ENCODE results near the gene TMEM140. TPM values are rescaled to one million over a fixed set of nuclear protein-coding genes. Genes with fewer than 3 reads are reported as not detected.

Gene TMEM140
- total RNA-seq, 1 donor from 2014 or later = 0.27 TPM

- FAIRE-seq = no peak
- no peak overlapping the region for H3K4me3 Mint-ChIP-seq (ENCODE audit: unreplicated experiment)
- H3K9me3 Mint-ChIP-seq (ENCODE audit: unreplicated experiment) = no peaks in the 10 kb centered on the region
- no peaks in the 10 kb centered on the region for H3K9me3 ChIP-seq (ENCODE audit: insufficient read depth, low read depth, low read length)
- no peak for DNase-seq (ENCODE audit: low read depth)
- H3K4me1 Mint-ChIP-seq (ENCODE audit: low read depth, unreplicated experiment) = peaks cover 21% of the 10 kb centered on the region
- no peak overlapping the region for H3K27ac Mint-ChIP-seq (ENCODE audit: unreplicated experiment)
- peaks cover 15% of the 10 kb centered on the region for H3K4me1 ChIP-seq (ENCODE audit: insufficient read depth, low read length)
- no peak overlapping the region for H3K4me2 ChIP-seq (ENCODE audit: low read length)
- no peak overlapping the region for H2AFZ ChIP-seq (ENCODE audit: low read depth, low read length)
- H3K27me3 Mint-ChIP-seq (ENCODE audit: low read depth, unreplicated experiment) = no peaks in the 10 kb centered on the region
- no peak for TF ChIP-seq EZH2 (IDR thresholded peaks at IDR 0.05; ENCODE audit: insufficient read depth, low read length)
- no peak for TF ChIP-seq CTCF (IDR thresholded peaks at IDR 0.05; ENCODE audit: insufficient read depth, low read depth, low read length)
- no peak overlapping the region for H3K4me3 ChIP-seq (ENCODE audit: insufficient read depth, low read depth, low read length)
- H3K9ac ChIP-seq (ENCODE audit: low read length) = no peak overlapping the region
- no peaks in the 10 kb centered on the region for H3K27me3 ChIP-seq (ENCODE audit: insufficient read depth, low read length)
- peaks cover 33% of the 10 kb centered on the region for H3K79me2 ChIP-seq (ENCODE audit: insufficient read depth, low read length)
- H4K20me1 ChIP-seq (ENCODE audit: insufficient read depth, low read length) = peaks cover 25% of the 10 kb centered on the region
- no peak overlapping the region for H3K27ac ChIP-seq (ENCODE audit: low read depth, low read length)
- peaks cover 36% of the 10 kb centered on the region for H3K36me3 Mint-ChIP-seq (ENCODE audit: low read depth, unreplicated experiment)
- H3K36me3 ChIP-seq (ENCODE audit: insufficient read depth, low read length) = peaks cover 27% of the 10 kb centered on the region
These were observed 18.0 kb downstream of the TMEM140 start for GRCh38 chr7:135165862-135166261.

- Histone ChIP-seq H3K79me2 (ENCODE audit: insufficient read depth, low read length) (peaks cover 33% of the 10 kb centered on the region), H3K9ac (ENCODE audit: low read length) (no peak overlapping the region), H3K36me3 (ENCODE audit: insufficient read depth, low read length) (peaks cover 27% of the 10 kb centered on the region), H3K27me3 (ENCODE audit: insufficient read depth, low read length) (no peaks in the 10 kb centered on the region), H3K4me2 (ENCODE audit: low read length) (no peak overlapping the region), H4K20me1 (ENCODE audit: insufficient read depth, low read length) (peaks cover 25% of the 10 kb centered on the region), H2AFZ (ENCODE audit: low read depth, low read length) (no peak overlapping the region), H3K4me3 (ENCODE audit: insufficient read depth, low read depth, low read length) (no peak overlapping the region), H3K9me3 (ENCODE audit: insufficient read depth, low read depth, low read length) (no peaks in the 10 kb centered on the region), H3K4me1 (ENCODE audit: insufficient read depth, low read length) (peaks cover 15% of the 10 kb centered on the region), H3K27ac (ENCODE audit: low read depth, low read length) (no peak overlapping the region)
- Mint-ChIP-seq H3K4me3 (ENCODE audit: unreplicated experiment) (peak overlapping the region; percentile 27), H3K9me3 (ENCODE audit: unreplicated experiment) (no peaks in the 10 kb centered on the region), H3K27me3 (ENCODE audit: low read depth, unreplicated experiment) (no peaks in the 10 kb centered on the region), H3K4me1 (ENCODE audit: low read depth, unreplicated experiment) (peaks cover 19% of the 10 kb centered on the region), H3K27ac (ENCODE audit: unreplicated experiment) (no peak overlapping the region), H3K36me3 (ENCODE audit: low read depth, unreplicated experiment) (peaks cover 36% of the 10 kb centered on the region)
- FAIRE-seq = no peak
- DNase-seq (ENCODE audit: low read depth) = no peak
- TF ChIP-seq CTCF (IDR thresholded peaks at IDR 0.05; ENCODE audit: insufficient read depth, low read depth, low read length) = no peak
- TF ChIP-seq EZH2 (IDR thresholded peaks at IDR 0.05; ENCODE audit: insufficient read depth, low read length) = no peak
These were observed 18.6 kb downstream of the TMEM140 start for GRCh38 chr7:135166338-135166990.

DNA sequence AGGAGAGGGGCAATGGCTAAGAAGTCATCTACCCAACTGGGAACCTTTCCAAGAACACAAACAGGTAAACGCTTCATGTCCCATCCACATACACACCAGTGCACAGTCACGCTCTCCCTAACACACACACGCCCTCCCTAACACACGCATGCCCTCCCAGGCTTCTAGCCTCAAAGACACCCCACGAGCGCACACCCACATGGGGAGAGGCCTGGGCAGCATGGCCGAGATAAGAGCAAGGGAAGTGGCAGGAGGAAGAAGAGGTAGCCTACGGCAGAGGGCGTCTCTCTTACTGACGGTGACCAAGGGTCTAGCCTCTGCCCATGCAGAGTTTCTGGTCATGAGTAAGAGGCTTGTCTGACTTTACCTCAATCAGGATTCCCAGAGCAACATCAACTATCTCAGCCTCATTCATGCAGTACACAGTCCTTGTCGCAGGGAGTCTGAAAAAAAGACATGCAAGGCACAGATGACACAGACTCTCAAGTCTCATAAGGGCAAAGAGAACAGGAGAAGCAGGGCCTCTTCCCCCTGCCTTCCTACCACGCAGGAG, 19.6 kb downstream of the TMEM140 start:
- Mint-ChIP-seq H3K27me3 (ENCODE audit: low read depth, unreplicated experiment) (no peaks in the 10 kb centered on the region), H3K4me3 (ENCODE audit: unreplicated experiment) (no peak overlapping the region), H3K36me3 (ENCODE audit: low read depth, unreplicated experiment) (peaks cover 34% of the 10 kb centered on the region), H3K27ac (ENCODE audit: unreplicated experiment) (peak overlapping the region; percentile 31), H3K4me1 (ENCODE audit: low read depth, unreplicated experiment) (peaks cover 22% of the 10 kb centered on the region), H3K9me3 (ENCODE audit: unreplicated experiment) (no peaks in the 10 kb centered on the region)
- no peak for TF ChIP-seq CTCF (IDR thresholded peaks at IDR 0.05; ENCODE audit: insufficient read depth, low read depth, low read length)
- no peak for TF ChIP-seq EZH2 (IDR thresholded peaks at IDR 0.05; ENCODE audit: insufficient read depth, low read length)
- H3K27ac ChIP-seq (ENCODE audit: low read depth, low read length) = no peak overlapping the region
- DNase-seq (ENCODE audit: low read depth) = no peak
- no peak for FAIRE-seq
- H2AFZ ChIP-seq (ENCODE audit: low read depth, low read length) = no peak overlapping the region
- H3K27me3 ChIP-seq (ENCODE audit: insufficient read depth, low read length) = no peaks in the 10 kb centered on the region
- no peaks in the 10 kb centered on the region for H3K9me3 ChIP-seq (ENCODE audit: insufficient read depth, low read depth, low read length)
- H3K4me2 ChIP-seq (ENCODE audit: low read length) = no peak overlapping the region
- H3K4me1 ChIP-seq (ENCODE audit: insufficient read depth, low read length) = peaks cover 15% of the 10 kb centered on the region
- H3K36me3 ChIP-seq (ENCODE audit: insufficient read depth, low read length) = peaks cover 27% of the 10 kb centered on the region
- H3K4me3 ChIP-seq (ENCODE audit: insufficient read depth, low read depth, low read length) = no peak overlapping the region
- H3K9ac ChIP-seq (ENCODE audit: low read length) = no peak overlapping the region
- peaks cover 25% of the 10 kb centered on the region for H4K20me1 ChIP-seq (ENCODE audit: insufficient read depth, low read length)
- peaks cover 33% of the 10 kb centered on the region for H3K79me2 ChIP-seq (ENCODE audit: insufficient read depth, low read length)

Data from astrocyte (in vitro differentiated cells and primary cell).